Omental fat pad (tissue), 4 donors: Measurements from ENCODE around the gene FAM170B. TPM values are rescaled to one million over a fixed set of nuclear protein-coding genes. Genes with fewer than 3 reads are reported as not detected.

Experiments
- ATAC-seq: fragments of 150-250 bp; one replicate; pipeline ENCODE4 v1.9.1; 2016; ENCODE audit warnings: mild to moderate bottlenecking, moderate library complexity; ENCODE audit not compliant: low FRiP score
- DNase-seq: peaks from one replicate; pipeline ENCODE4 v3.0.0-alpha.2; 2019; ENCODE audit warnings: low spot score
- total RNA-seq, 4 donors: library from RNA; depleted of rRNA; stranded (reverse); fragments of >200 nt; gene quantifications; one replicate each; pipeline ENCODE4 v1.1.0, GENCODE V29; 2016
- TF ChIP-seq, protein P1 (sequence below), 3 donors: fragments of 450-650 bp; IDR thresholded peaks; one replicate each; pipeline ENCODE4 v1.5.1; 2016 to 2017; ENCODE audit warnings: antibody characterized with exemption in 3 of 3, mild to moderate bottlenecking in 3 of 3, moderate library complexity in 2 of 3

FAM170B gene
- total RNA-seq, 4 donors from 2014 or later, result not detected

DNA sequence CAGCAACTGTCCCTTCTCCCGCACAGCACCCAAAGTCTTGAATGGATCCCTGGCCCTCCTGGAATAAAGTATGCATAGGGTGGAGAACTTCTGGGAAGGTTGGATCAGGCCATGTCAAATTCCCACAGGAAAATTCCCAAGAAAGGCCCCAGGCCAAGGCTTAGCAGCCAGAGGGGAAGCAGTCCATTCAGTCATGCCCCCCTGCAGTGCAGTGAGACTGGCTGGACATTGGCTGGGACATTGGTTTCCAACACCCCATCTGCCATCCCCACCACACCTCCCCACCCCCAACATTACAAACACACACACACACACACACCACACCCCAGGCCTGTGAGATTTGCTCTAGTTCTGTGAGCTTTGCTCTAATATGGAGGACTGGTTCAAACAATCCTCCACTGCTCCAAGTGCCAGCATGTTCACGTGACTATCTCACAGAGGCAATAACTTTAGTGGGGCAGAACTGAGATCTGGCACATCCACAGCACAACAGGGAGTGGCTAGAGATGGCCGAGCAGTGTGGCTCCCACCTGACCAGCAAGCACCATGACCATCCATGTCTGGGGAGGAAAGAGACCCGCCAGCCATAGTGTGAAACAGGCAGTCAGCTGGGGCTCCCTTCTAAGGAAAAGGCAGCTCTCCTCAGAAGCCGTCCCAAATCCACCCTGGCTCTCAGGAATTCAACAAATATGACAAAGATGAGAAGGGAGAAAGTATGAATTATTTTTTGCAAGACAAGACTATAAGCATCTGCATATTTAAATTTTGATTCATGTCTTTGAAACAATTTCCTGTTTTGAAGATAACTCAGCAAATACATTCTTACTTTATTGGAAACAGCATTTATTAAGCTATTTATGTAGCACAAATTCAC is 6.7 kb upstream of the FAM170B start:
- TF ChIP-seq, protein P1, sequence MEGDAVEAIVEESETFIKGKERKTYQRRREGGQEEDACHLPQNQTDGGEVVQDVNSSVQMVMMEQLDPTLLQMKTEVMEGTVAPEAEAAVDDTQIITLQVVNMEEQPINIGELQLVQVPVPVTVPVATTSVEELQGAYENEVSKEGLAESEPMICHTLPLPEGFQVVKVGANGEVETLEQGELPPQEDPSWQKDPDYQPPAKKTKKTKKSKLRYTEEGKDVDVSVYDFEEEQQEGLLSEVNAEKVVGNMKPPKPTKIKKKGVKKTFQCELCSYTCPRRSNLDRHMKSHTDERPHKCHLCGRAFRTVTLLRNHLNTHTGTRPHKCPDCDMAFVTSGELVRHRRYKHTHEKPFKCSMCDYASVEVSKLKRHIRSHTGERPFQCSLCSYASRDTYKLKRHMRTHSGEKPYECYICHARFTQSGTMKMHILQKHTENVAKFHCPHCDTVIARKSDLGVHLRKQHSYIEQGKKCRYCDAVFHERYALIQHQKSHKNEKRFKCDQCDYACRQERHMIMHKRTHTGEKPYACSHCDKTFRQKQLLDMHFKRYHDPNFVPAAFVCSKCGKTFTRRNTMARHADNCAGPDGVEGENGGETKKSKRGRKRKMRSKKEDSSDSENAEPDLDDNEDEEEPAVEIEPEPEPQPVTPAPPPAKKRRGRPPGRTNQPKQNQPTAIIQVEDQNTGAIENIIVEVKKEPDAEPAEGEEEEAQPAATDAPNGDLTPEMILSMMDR (IDR thresholded peaks at IDR 0.05), result no peak
- ATAC-seq, result no peak
- DNase-seq, result no peak

DNA sequence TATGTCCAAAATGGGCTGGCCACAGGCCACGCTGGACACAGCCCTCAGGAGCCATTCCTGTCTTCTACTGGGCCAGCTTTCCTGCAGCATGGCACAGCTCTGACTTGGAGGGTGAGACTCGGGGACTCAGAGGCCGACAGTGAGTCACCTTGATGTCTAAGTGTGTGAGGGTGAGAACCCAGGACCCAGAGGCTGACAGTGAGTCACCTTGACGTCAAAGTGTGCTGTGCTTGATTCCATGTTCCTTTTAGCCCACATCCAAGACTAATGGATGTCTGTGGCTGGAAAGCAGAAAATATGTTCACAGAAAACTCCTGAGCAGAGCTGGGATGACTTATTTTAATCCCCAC is 6.0 kb upstream of the FAM170B start:
- ATAC-seq (no peak), DNase-seq (no peak)
- TF ChIP-seq, protein P1 (IDR thresholded peaks at IDR 0.05), result no peak

DNA sequence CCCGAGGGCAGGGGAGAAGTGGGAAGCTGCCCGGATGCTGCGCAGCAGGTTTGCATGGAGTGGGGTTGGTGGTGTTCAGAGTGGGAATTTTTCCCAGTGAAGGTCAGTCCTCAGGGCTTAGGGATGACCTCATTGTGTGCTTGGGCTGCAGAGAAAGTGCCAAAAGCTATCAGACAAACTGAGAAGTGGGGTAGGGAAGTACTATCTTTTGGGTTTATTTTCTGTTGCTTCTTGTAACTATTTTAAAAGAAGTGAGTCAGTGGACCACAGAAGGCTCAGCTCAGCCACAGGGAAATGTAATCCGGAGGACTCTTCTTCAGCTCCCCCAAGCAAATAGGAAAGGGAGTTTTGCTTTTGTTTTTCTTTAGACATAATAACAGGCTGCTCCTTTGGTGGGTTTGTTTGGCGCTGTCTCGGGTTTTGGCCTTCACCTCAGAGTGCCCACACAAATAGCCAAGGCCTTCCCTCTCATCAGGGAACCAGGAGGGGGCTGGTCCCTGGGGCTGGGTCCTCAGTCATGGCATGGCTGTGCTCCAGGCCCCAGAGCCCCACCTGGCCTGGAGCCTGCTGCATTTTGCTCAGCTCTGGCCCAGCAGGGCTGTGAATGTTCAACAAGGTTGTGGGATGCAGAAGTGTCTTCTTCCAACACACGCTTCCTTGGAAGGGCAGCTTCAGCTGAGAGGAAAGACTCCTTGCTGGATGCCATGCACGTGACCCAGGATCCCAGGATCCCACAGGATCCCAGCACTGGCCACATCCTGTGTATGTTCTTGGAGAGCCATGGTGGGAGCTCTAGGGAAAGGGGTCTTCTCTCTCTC is 5.4 kb upstream of the FAM170B start:
- TF ChIP-seq, protein P1 (IDR thresholded peaks at IDR 0.05), result no peak
- ATAC-seq, result no peak
- no peak for DNase-seq

DNA sequence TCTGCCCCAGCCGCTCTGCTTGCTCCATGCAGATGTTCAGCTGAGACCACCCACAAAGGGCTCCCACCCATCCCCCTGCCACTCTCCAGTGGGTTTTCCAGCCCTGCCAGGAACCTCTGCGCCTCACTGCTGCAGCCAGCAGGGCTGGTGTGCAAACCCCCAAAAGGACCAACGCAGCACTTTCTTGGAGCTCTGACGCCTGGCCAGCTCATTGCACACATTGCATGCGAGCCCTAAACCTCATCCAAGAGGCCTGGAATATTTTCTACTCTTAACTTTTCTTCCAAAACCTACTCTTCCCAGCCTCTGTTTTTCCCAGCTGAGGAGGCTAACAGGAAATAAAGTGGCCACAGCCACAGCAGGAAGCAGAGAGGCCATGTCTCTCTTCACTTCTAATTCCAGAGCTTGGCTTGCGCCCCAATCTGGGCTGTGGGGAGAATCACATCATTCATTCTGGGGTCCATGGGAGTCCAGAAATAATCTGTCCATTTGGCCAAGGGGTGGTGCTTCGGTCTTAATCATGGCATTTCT is 4.6 kb upstream of the FAM170B start:
- DNase-seq (no peak), ATAC-seq (no peak)
- TF ChIP-seq, protein P1 (IDR thresholded peaks at IDR 0.05), result no peak

DNA sequence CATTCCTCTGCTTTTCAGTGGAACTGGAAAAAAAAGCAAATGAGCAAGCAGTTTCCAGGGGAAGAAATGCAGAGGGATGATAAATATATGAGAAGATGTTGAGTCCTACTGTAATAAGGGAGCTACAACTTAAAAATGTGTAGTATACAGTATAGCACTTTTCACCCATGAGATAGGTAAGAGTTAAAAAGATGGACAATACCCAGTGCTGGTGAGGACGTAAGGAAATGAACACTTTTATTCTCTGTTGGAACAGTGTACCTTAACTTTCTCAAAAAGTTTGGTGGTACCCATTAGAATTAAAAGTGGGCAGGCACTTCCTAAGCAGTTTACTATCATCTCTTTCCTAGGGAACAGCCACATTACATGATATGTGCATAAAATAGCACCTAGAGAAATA is 2.7 kb upstream of the FAM170B start:
- ATAC-seq (no peak), DNase-seq (no peak)
- TF ChIP-seq, protein P1 (IDR thresholded peaks at IDR 0.05), result no peak

DNA sequence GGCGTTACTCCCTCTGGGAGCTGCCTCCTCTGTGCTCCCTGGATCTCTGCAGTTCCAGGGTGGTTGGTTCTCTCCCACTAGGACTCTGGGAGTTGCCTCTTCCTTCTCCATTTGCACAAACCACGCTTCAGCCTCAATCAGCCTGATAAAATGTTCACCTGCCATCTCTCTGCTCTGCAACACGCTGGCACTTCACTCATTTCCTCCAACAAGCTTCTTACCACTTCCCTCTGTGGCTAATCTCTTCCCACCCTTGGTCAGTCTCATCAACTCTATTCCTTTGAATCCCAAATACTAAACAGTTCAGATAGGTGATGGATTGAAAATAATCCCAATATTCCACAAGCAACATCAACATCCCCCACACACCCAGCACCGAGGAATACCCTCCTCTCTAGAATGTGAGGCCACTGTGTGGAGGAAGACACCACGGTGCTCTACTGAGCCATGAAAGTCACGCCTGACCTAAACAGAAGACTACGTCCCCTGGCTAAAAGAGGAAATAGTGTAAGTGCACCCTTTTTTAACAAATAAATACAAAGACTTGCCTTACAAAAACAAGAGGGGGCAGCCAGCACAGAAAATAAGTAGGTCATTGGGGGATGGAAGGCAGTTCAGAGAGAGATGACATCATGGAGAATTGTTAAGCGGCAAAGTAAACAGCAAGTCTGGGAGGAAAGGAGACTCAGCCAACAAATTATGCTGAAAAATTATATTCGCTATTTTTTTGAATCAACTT is 1.9 kb upstream of the FAM170B start:
- ATAC-seq (no peak), DNase-seq (no peak)
- TF ChIP-seq, protein P1 (IDR thresholded peaks at IDR 0.05), result no peak
